ENCODE results near the gene PMEPA1. TPM values are rescaled to one million over a fixed set of nuclear protein-coding genes. Genes with fewer than 3 reads are reported as not detected.
A peak's percentile ranks its signal among the peaks of the same experiment; 100 is the strongest.

The PMEPA1 gene
- total and polyA plus RNA-seq, 4 donors, result 0.61 to 1.5 (median 1.1) TPM

- H3K27me3 ChIP-seq (ENCODE audit: control insufficient read depth in 4 of 4, insufficient read depth in 4 of 4, low read length in 3 of 4), result peaks cover 0 to 15% (median 4%) of the 10 kb centered on the region in 4 donors
- no peaks in the 10 kb centered on the region for H3K9me3 ChIP-seq (ENCODE audit: control insufficient read depth in 4 of 4, low read length in 3 of 4)
- H3K4me3 ChIP-seq (ENCODE audit: low read depth in 1 of 3, low read length in 3 of 3), result peak overlapping the region in 1 of 3 donors; percentile 59
- H3K27ac ChIP-seq (ENCODE audit: low read depth in 1 of 2, low read length in 2 of 2), result no peak overlapping the region
- DNase-seq (ENCODE audit: low spot score), result no peak
- H3K36me3 ChIP-seq (ENCODE audit: control insufficient read depth in 4 of 4, insufficient read depth in 3 of 4, low read depth in 1 of 4, low read length in 3 of 4), result no peaks in the 10 kb centered on the region
- peaks cover 0 to 11% (median 8%) of the 10 kb centered on the region in 4 donors for H3K4me1 ChIP-seq (ENCODE audit: control insufficient read depth in 4 of 4, insufficient read depth in 4 of 4, low read length in 3 of 4)
- TF ChIP-seq EGR1 (IDR thresholded peaks at IDR 0.05; ENCODE audit: low read depth in 2 of 2), result no peak
- no peak for TF ChIP-seq HNF4G (IDR thresholded peaks at IDR 0.05)
- no peak for TF ChIP-seq FOXA2 (IDR thresholded peaks at IDR 0.05)
- no peak for TF ChIP-seq ATF3 (IDR thresholded peaks at IDR 0.05)
- TF ChIP-seq RXRA (IDR thresholded peaks at IDR 0.05), result no peak
- no peak for TF ChIP-seq MAX (IDR thresholded peaks at IDR 0.05)
- no peak for TF ChIP-seq TAF1 (conservative IDR thresholded peaks at IDR 0.05)
- TF ChIP-seq ZBTB33 (IDR thresholded peaks at IDR 0.05), result no peak
- no peak for TF ChIP-seq HNF4A (conservative IDR thresholded peaks at IDR 0.05)
- TF ChIP-seq JUND (IDR thresholded peaks at IDR 0.05), result no peak
- no peak for TF ChIP-seq FOXA1 (IDR thresholded peaks at IDR 0.05)
- no peak for TF ChIP-seq RAD21 (IDR thresholded peaks at IDR 0.05)
- no peak for TF ChIP-seq GABPA (IDR thresholded peaks at IDR 0.05 in 1 of 2, conservative IDR thresholded peaks at IDR 0.05 in 1 of 2)
- TF ChIP-seq SP1 (IDR thresholded peaks at IDR 0.05), result no peak
- no peak for TF ChIP-seq CTCF (IDR thresholded peaks at IDR 0.05; ENCODE audit: low read depth, low read length, missing input control)
- no peak for TF ChIP-seq NR2F2 (IDR thresholded peaks at IDR 0.05)
- TF ChIP-seq YY1 (IDR thresholded peaks at IDR 0.05), result no peak
- 5% methylated on average over 108 of the region's 108 CpGs for WGBS
- H3K9ac ChIP-seq (ENCODE audit: low read depth in 1 of 2, low read length in 2 of 2), result no peak overlapping the region
These were observed 831 bp downstream of the PMEPA1 start for GRCh38 chr20:57708694-57709673.

- TF ChIP-seq HNF4G (IDR thresholded peaks at IDR 0.05), result no peak
- H3K9me3 ChIP-seq (ENCODE audit: control insufficient read depth in 4 of 4, low read length in 3 of 4), result no peaks in the 10 kb centered on the region
- no peaks in the 10 kb centered on the region for H3K36me3 ChIP-seq (ENCODE audit: control insufficient read depth in 4 of 4, insufficient read depth in 3 of 4, low read depth in 1 of 4, low read length in 3 of 4)
- H3K9ac ChIP-seq (ENCODE audit: low read depth in 1 of 2, low read length in 2 of 2), result no peak overlapping the region
- peaks cover 0 to 15% (median 5%) of the 10 kb centered on the region in 4 donors for H3K27me3 ChIP-seq (ENCODE audit: control insufficient read depth in 4 of 4, insufficient read depth in 4 of 4, low read length in 3 of 4)
- WGBS, result 54% methylated on average over 23 of the region's 23 CpGs
- no peak overlapping the region for H3K27ac ChIP-seq (ENCODE audit: low read depth in 1 of 2, low read length in 2 of 2)
- H3K4me1 ChIP-seq (ENCODE audit: control insufficient read depth in 4 of 4, insufficient read depth in 4 of 4, low read length in 3 of 4), result peaks cover 0 to 11% (median 8%) of the 10 kb centered on the region in 4 donors
- H3K4me3 ChIP-seq (ENCODE audit: low read depth in 1 of 3, low read length in 3 of 3), result no peak overlapping the region
- no peak for DNase-seq (ENCODE audit: low spot score)
These were observed 1.7 kb downstream of the PMEPA1 start for GRCh38 chr20:57707849-57708693.
